Endodermal cell (in vitro differentiated cells): ENCODE measurements around the gene GRID1. TPM values are rescaled to one million over a fixed set of nuclear protein-coding genes. Genes with fewer than 3 reads are reported as not detected.

Experiments used
- DNase-seq: peaks from one replicate; pipeline ENCODE4 v3.0.0-alpha.2; 2017
- H3K27ac ChIP-seq: 2 replicates; pipeline ENCODE4 v1.5.1; 2013; ENCODE audit warnings: mild to moderate bottlenecking, low read depth, low read length, moderate library complexity
- H3K27me3 ChIP-seq: 2 replicates; pipeline ENCODE4 v1.6.1; 2013; ENCODE audit warnings: mild to moderate bottlenecking, low read length, moderate library complexity; ENCODE audit not compliant: insufficient read depth, control insufficient read depth, poor library complexity, severe bottlenecking
- H3K36me3 ChIP-seq: 2 replicates; pipeline ENCODE4 v1.7.0; 2013; ENCODE audit warnings: mild to moderate bottlenecking, low read length, moderate library complexity; ENCODE audit not compliant: control insufficient read depth, insufficient read depth
- H3K4me1 ChIP-seq: one replicate; pipeline ENCODE4 v1.7.0; 2013; ENCODE audit warnings: low read length; ENCODE audit not compliant: control insufficient read depth, insufficient read depth
- H3K4me3 ChIP-seq: 2 replicates; pipeline ENCODE4 v1.5.1; 2013; ENCODE audit warnings: mild to moderate bottlenecking, low read length, moderate library complexity
- H3K9ac ChIP-seq: 2 replicates; pipeline ENCODE4 v1.6.1; 2013; ENCODE audit warnings: mild to moderate bottlenecking, low read length, moderate library complexity; ENCODE audit not compliant: poor library complexity, severe bottlenecking; ENCODE audit errors: extremely low read depth
- H3K9me3 ChIP-seq: 2 replicates; pipeline ENCODE4 v1.6.1; 2013; ENCODE audit warnings: mild to moderate bottlenecking, low read length, moderate library complexity; ENCODE audit not compliant: control insufficient read depth
- H3K27ac Mint-ChIP-seq: 2 replicates; pipeline ENCODE4 v1.8.0; 2020; ENCODE audit warnings: mixed read lengths
- H3K27me3 Mint-ChIP-seq: 2 replicates; pipeline ENCODE4 v1.8.0; 2021; ENCODE audit warnings: mild to moderate bottlenecking, mixed read lengths; ENCODE audit not compliant: insufficient read depth
- H3K36me3 Mint-ChIP-seq: 2 replicates; pipeline ENCODE4 v1.8.0; 2020; ENCODE audit warnings: low read depth, mixed read lengths
- H3K4me1 Mint-ChIP-seq: 2 replicates; pipeline ENCODE4 v1.8.0; 2020; ENCODE audit warnings: mixed read lengths
- H3K4me3 Mint-ChIP-seq: 2 replicates; pipeline ENCODE4 v1.8.0; 2020; ENCODE audit warnings: mild to moderate bottlenecking, moderate library complexity, mixed read lengths
- H3K9me3 Mint-ChIP-seq: 2 replicates; pipeline ENCODE4 v1.8.0; 2020; ENCODE audit warnings: mild to moderate bottlenecking, mixed read lengths
- WGBS, 2 experiments: methylation state at CpG; one replicate each; pipeline versions ENCODE4 v1.1.5 to v1.1.7; 2013; ENCODE audit warnings: missing lambda C conversion rate in 2 of 2, mixed read lengths in 1 of 2; ENCODE audit not compliant: insufficient coverage in 1 of 2, insufficient read length in 1 of 2; 5-methylcytosine and 5-hydroxymethylcytosine counted together
- total RNA-seq, 2 donors: library from RNA; stranded (reverse); fragmentation: NEBNext Ultra II Directional in 1 of 2; extraction: Animal tissue kit (Norgen Biotek cat#: 25700) in 1 of 2; gene quantifications; 2 replicates in 1 of 2; 3 replicates in 1 of 2; pipeline ENCODE4 v1.2.1, GENCODE V29; 2021
- TF ChIP-seq, protein P1 (sequence below): fragments of 200-600 bp; sonication (generic); conservative IDR thresholded peaks from 2 replicates; pipeline ENCODE4 v1.5.0; 2021; ENCODE audit warnings: antibody characterized with exemption, mild to moderate bottlenecking

The GRID1 gene
- total RNA-seq, 2 donors from 2014 or later, result 0.13 to 0.53 TPM

- H3K9ac ChIP-seq, result no peak overlapping the region
- no peaks in the 10 kb centered on the region for H3K4me1 ChIP-seq
- Mint-ChIP-seq H3K27ac (no peak overlapping the region), H3K4me1 (no peaks in the 10 kb centered on the region), H3K27me3 (no peaks in the 10 kb centered on the region), H3K36me3 (no peaks in the 10 kb centered on the region), H3K9me3 (no peaks in the 10 kb centered on the region), H3K4me3 (no peak overlapping the region)
- DNase-seq, result peak; percentile 17
- no peaks in the 10 kb centered on the region for H3K36me3 ChIP-seq
- no peak overlapping the region for H3K4me3 ChIP-seq
- WGBS, 2 experiments, result 94 to 100% methylated on average over 2 to 4 of the region's 5 CpGs
- H3K9me3 ChIP-seq, result no peaks in the 10 kb centered on the region
- no peaks in the 10 kb centered on the region for H3K27me3 ChIP-seq
- TF ChIP-seq, protein P1, sequence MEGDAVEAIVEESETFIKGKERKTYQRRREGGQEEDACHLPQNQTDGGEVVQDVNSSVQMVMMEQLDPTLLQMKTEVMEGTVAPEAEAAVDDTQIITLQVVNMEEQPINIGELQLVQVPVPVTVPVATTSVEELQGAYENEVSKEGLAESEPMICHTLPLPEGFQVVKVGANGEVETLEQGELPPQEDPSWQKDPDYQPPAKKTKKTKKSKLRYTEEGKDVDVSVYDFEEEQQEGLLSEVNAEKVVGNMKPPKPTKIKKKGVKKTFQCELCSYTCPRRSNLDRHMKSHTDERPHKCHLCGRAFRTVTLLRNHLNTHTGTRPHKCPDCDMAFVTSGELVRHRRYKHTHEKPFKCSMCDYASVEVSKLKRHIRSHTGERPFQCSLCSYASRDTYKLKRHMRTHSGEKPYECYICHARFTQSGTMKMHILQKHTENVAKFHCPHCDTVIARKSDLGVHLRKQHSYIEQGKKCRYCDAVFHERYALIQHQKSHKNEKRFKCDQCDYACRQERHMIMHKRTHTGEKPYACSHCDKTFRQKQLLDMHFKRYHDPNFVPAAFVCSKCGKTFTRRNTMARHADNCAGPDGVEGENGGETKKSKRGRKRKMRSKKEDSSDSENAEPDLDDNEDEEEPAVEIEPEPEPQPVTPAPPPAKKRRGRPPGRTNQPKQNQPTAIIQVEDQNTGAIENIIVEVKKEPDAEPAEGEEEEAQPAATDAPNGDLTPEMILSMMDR, result no peak
- H3K27ac ChIP-seq, result no peak overlapping the region
Observed at GRCh38 chr10:86072413-86072812, 294.2 kb downstream of the GRID1 start.

- peaks cover 5% of the 10 kb centered on the region for H3K4me1 Mint-ChIP-seq
- H3K27me3 Mint-ChIP-seq, result no peaks in the 10 kb centered on the region
- H3K27ac ChIP-seq, result no peak overlapping the region
- no peak overlapping the region for H3K27ac Mint-ChIP-seq
- H3K36me3 ChIP-seq, result no peaks in the 10 kb centered on the region
- H3K27me3 ChIP-seq, result no peaks in the 10 kb centered on the region
- TF ChIP-seq, protein P1, result no peak
- peak; percentile 33 for DNase-seq
- no peak overlapping the region for H3K4me3 Mint-ChIP-seq
- no peak overlapping the region for H3K4me3 ChIP-seq
- H3K9me3 ChIP-seq, result no peaks in the 10 kb centered on the region
- H3K36me3 Mint-ChIP-seq, result no peaks in the 10 kb centered on the region
- no peaks in the 10 kb centered on the region for H3K9me3 Mint-ChIP-seq
- no peaks in the 10 kb centered on the region for H3K4me1 ChIP-seq
- WGBS, 2 experiments, result 78 to 82% methylated on average over 2 to 4 of the region's 4 CpGs
- H3K9ac ChIP-seq, result no peak overlapping the region
Observed at GRCh38 chr10:86071758-86072157, 294.8 kb downstream of the GRID1 start.

DNA sequence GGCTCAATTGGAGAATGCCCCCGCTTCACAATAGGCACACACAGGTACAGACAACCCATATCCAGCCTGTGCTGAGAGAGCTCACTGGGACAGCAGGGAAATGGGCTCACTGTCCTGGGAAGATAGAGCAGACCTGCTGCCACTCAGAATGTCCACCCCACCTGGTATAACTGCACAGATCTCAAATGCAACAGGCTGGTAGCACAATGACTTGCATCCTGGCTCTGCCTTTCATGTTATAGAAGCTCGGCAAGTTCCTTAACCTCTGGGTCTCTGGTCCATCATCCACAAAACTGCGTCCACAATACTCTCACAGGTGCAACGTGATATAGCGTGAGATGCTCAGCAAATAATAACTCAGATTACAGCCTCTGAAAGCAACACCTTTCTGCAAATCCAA, 295.4 kb downstream of the GRID1 start:
- Histone ChIP-seq H3K36me3 (no peaks in the 10 kb centered on the region), H3K9me3 (no peaks in the 10 kb centered on the region), H3K4me1 (no peaks in the 10 kb centered on the region), H3K9ac (no peak overlapping the region), H3K27me3 (no peaks in the 10 kb centered on the region), H3K4me3 (no peak overlapping the region), H3K27ac (no peak overlapping the region)
- Mint-ChIP-seq H3K9me3 (no peaks in the 10 kb centered on the region), H3K4me1 (peaks cover 5% of the 10 kb centered on the region), H3K4me3 (no peak overlapping the region), H3K27me3 (no peaks in the 10 kb centered on the region), H3K27ac (no peak overlapping the region), H3K36me3 (no peaks in the 10 kb centered on the region)
- peak; percentile 19 for DNase-seq
- TF ChIP-seq, protein P1, result no peak
- 79 to 81% methylated on average over 4 to 5 of the region's 5 CpGs for WGBS, 2 experiments
